GM12801 (cell line): ENCODE results near the gene ZFYVE21.

Experiments used
- TF ChIP-seq, protein P1 (sequence below): IDR thresholded peaks from one replicate; pipeline ENCODE4 v1.5.1; 2011; ENCODE audit warnings: control low read depth; ENCODE audit not compliant: insufficient read length; ENCODE audit errors: extremely low read depth

Gene ZFYVE21

GRCh38 chr14:103698380-103699260, 17.0 kb upstream of the ZFYVE21 start:
- TF ChIP-seq, protein P1, sequence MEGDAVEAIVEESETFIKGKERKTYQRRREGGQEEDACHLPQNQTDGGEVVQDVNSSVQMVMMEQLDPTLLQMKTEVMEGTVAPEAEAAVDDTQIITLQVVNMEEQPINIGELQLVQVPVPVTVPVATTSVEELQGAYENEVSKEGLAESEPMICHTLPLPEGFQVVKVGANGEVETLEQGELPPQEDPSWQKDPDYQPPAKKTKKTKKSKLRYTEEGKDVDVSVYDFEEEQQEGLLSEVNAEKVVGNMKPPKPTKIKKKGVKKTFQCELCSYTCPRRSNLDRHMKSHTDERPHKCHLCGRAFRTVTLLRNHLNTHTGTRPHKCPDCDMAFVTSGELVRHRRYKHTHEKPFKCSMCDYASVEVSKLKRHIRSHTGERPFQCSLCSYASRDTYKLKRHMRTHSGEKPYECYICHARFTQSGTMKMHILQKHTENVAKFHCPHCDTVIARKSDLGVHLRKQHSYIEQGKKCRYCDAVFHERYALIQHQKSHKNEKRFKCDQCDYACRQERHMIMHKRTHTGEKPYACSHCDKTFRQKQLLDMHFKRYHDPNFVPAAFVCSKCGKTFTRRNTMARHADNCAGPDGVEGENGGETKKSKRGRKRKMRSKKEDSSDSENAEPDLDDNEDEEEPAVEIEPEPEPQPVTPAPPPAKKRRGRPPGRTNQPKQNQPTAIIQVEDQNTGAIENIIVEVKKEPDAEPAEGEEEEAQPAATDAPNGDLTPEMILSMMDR, result no peak

DNA sequence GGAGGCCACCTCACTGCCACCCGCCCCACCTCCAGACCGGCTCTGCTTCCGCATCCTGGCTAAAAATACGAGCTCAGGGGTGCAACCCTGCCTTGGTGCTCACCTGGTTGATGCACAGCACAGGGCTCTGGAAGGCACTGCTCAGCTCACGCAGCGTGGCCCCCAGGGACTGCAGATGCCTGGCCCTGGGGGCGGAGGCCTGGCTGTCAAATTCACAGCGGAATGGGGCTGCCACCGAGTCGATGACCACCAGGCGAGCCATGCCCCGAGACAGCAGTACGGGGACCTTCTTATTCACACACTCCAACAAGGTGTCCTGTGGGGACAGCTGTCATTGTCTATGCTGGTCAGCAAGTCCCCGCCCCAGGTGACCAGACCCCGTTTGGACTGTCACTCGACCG, 16.3 kb upstream of the ZFYVE21 start:
- TF ChIP-seq, protein P1, result no peak

DNA sequence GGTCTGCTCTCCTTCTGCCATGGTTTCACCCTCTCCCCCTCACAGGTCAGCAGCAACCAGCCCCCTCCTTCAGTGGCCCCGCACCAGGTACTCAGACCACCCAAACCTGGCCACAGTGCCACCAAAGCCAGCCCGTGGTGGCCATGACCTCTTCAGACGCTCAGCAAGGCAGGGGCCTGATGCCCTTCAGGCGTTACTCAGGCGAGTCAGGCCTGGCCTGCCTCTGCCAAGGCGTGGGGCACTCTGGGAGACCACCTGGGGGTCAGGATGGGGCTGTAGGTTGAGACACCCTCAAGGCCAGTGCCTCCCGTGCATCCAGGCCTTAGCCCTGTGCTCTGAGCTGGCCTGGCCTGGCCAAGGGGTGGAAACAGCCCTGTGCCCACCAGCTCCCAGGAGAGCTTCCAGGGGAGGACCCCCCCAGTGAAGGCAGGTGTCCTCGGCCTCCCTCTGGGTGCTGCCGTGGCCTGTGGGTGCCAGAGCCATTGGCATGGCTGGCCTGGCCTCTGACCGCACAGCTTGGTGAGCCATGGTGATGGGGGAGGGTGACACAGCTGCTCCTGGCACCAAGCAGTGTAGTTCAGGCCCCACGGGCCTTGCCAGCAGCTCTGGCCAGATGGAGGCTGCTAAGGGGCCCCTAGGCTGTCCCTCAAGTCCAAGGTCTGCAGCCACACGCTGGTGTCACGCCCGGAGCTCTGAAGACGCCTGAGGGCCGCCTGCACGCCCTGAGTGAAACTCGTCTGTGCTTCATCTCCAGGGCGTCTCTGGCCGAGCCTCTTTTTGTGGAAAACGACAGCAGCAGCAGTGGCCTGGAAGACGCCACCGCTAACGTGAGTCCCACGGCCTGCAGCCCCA, 15.5 kb upstream of the ZFYVE21 start:
- TF ChIP-seq, protein P1, result no peak

DNA sequence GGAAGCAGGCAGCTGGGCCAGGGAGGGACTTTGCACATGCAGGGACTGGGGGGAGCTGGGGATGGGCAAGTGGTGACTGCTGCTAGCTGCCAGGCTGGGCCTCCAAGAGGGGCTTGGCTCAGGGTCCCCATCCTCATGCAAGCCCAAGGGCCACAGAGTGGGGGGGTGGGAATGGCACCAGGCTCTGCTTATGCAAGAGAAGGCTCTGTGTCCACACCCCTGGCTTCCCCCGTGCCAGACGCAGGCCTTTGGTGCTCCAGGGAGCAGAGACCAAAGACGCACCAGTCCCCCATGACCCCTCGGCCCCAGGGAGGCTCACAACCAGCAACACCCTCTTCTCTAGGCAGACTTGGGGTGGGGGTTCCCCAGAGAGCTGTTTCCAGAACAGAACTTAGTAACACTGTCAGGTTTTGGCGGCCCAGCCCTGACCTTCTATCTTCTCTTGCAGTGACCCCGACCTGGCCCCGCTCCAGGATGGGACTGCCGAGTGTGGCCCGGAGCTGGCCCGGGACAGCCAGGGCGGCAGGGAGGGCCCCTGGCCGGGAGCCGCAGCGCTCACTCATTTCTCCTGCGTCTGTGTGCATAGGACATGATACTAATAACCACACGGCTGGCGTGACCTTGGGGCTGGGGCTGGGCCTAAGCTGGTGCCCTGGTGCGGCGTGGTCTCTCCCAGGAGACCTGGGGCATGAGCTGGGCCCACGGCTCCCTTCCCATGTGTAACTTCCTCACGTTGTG, 14.7 kb upstream of the ZFYVE21 start:
- TF ChIP-seq, protein P1, result no peak

DNA sequence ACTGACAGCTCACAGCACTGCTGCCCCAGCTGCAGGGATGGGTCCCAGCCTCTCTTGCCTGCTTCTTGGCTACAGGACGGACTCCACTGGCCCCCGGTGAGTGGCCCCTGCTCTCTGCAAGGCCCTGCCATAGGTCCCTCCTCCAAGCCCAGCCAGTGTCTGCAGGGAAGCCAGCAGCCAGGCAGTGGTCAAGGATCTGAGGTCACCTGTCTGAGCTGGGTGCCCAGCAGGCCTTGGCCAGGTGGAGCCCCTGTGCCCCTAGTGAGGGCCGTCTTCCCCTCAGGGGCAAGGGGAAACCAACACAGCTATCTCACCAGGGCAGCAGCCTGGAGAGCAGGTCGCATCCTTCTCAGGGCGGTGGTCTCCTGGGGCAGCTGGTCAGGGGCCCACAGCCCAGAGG, 13.5 kb upstream of the ZFYVE21 start:
- TF ChIP-seq, protein P1, result no peak

- TF ChIP-seq, protein P1, result no peak
These were observed 12.8 kb upstream of the ZFYVE21 start for GRCh38 chr14:103702497-103703432.
